ENCODE data around the gene CNTN4. TPM values are rescaled to one million over a fixed set of nuclear protein-coding genes. Genes with fewer than 3 reads are reported as not detected.

The CNTN4 gene
- total and polyA plus RNA-seq, 2 of the 8 experiments (the other 6 are each of a cell fraction or from before 2014, with no cell fraction given): 0.41 to 2.2 TPM

DNA sequence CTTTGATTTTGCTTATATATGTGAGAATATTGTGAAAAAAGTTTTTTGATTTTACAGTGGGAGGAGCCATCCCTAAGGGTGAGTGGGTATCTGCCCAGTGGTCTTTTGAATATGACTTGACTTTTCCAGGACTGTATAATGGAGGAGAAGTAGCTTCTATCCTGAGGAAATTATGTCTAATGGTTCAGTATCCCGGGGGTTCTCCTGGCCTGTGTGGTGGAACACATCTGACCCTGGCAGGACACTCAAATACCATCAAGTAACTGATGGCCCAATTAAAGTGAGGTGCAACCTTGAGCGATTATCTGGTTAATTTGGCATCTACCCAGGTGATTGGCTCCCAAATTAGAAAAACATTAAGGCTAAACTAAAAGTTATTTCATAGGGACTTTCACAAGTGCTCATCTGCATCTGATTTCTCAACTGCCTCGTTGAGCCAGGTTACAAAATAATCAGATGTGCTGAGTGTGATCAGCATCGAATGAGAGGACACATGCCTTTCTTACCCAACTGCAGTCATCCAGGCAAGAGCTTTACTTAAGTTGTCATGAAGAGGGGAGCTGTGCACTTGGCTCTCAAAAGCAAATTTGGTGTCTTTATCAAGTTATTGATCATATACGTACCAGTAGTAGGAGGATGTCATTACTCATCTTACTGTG lies 810.2 kb downstream of the CNTN4 start:
- H2BK12ac ChIP-seq (ENCODE audit: low read depth, low read length): no peak overlapping the region
- no peak overlapping the region for H2AK5ac ChIP-seq (ENCODE audit: low read depth, low read length)
- H3K18ac ChIP-seq (ENCODE audit: extremely low read depth, low read length): no peak overlapping the region
- H3K4me1 ChIP-seq (replicated peaks in 1 of 4; ENCODE audit: control insufficient read depth in 3 of 4, insufficient read depth in 4 of 4, low read length in 3 of 4): peaks cover 0 to 2% (median 0%) of the 10 kb centered on the region in 4 experiments; a peak in 1 of 7 replicates
- H3K14ac ChIP-seq (ENCODE audit: insufficient read length): no peak overlapping the region
- H4K5ac ChIP-seq (ENCODE audit: insufficient read length, low read depth, low read length): no peak overlapping the region
- no peak overlapping the region for H2AFZ ChIP-seq (ENCODE audit: low read length)
- no peak overlapping the region for H2BK20ac ChIP-seq (ENCODE audit: low read length)
- H3K36me3 ChIP-seq (ENCODE audit: control insufficient read depth in 2 of 4, insufficient read depth in 4 of 4, low read length in 3 of 4): no peaks in the 10 kb centered on the region
- no peak overlapping the region for H3K56ac ChIP-seq (replicated peaks; ENCODE audit: insufficient read length, low read depth, low read length)
- H3K27ac ChIP-seq (ENCODE audit: low read depth, low read length): no peak overlapping the region
- H4K91ac ChIP-seq (replicated peaks; ENCODE audit: insufficient read length, low read length): no peak overlapping the region
- H3K4me3 ChIP-seq (ENCODE audit: extremely low read depth in 1 of 4, insufficient read depth in 2 of 4, low read depth in 3 of 4, low read length in 4 of 4): no peak overlapping the region
- no peak overlapping the region for H3K4me2 ChIP-seq (ENCODE audit: insufficient read depth in 1 of 2, low read depth in 2 of 2, low read length in 2 of 2)
- no peaks in the 10 kb centered on the region for H3K23me2 ChIP-seq (ENCODE audit: low read depth, low read length)
- H3K79me2 ChIP-seq (ENCODE audit: control insufficient read depth in 1 of 2, insufficient read depth in 2 of 2, low read length in 2 of 2): no peaks in the 10 kb centered on the region
- no peaks in the 10 kb centered on the region for H3K9me3 ChIP-seq (ENCODE audit: insufficient read depth in 2 of 2, low read depth in 1 of 2, low read length in 1 of 2)
- no peak overlapping the region for H2BK120ac ChIP-seq (replicated peaks; ENCODE audit: low read depth, low read length)
- ChIA-PET CTCF (ENCODE audit: partially characterized antibody) (interaction anchor here (1.1 to 1.6 kb wide), 2 partner anchors 13 to 70 kb away, joined by 3 to 5 read pairs; no protein-coding TSS in a partner anchor), POLR2A (ENCODE audit: partially characterized antibody) (no interaction called here)
- FAIRE-seq (no peak), DNase-seq (ENCODE audit: low read depth in 1 of 2, low spot score in 2 of 2) (no peak)
- no peaks in the 10 kb centered on the region for H4K20me1 ChIP-seq (replicated peaks in 1 of 2; ENCODE audit: control insufficient read depth in 1 of 2, insufficient read depth in 2 of 2, low read length in 2 of 2)
- H2BK15ac ChIP-seq (ENCODE audit: low read length): no peak overlapping the region
- H3K9ac ChIP-seq (replicated peaks in 1 of 4; ENCODE audit: extremely low read depth in 1 of 4, low read depth in 3 of 4, low read length in 3 of 4): no peak overlapping the region
- H4K8ac ChIP-seq (ENCODE audit: extremely low read depth, insufficient read depth, low read length): no peak overlapping the region
- H2BK5ac ChIP-seq (ENCODE audit: low read depth, low read length): no peak overlapping the region
- H3K4ac ChIP-seq (replicated peaks; ENCODE audit: insufficient read length, low read depth, low read length): no peak overlapping the region
- no peaks in the 10 kb centered on the region for H3K79me1 ChIP-seq (ENCODE audit: low read depth, low read length)
- no peak for TF ChIP-seq SIN3A (conservative IDR thresholded peaks at IDR 0.05 in 1 of 2, IDR thresholded peaks at IDR 0.05 in 1 of 2; ENCODE audit: low read depth in 1 of 2, low read length in 2 of 2)
- no peak for TF ChIP-seq CBX8 (IDR thresholded peaks at IDR 0.05; ENCODE audit: borderline replicate concordance, low read depth, low read length)
- no peak for TF ChIP-seq RFX5 (IDR thresholded peaks at IDR 0.05; ENCODE audit: borderline replicate concordance, low read depth, low read length)
- TF ChIP-seq CEBPB (IDR thresholded peaks at IDR 0.05; ENCODE audit: low read depth, low read length): no peak
- TF ChIP-seq RAD21 (IDR thresholded peaks at IDR 0.05 in 1 of 2, conservative IDR thresholded peaks at IDR 0.05 in 1 of 2; ENCODE audit: low read depth in 2 of 2, low read length in 2 of 2): no peak
- H3K23ac ChIP-seq (ENCODE audit: insufficient read length): no peak overlapping the region
- no peaks in the 10 kb centered on the region for H3K27me3 ChIP-seq (replicated peaks in 1 of 4; ENCODE audit: control insufficient read depth in 3 of 4, extremely low read depth in 1 of 4, insufficient read depth in 3 of 4, low read length in 3 of 4)
- WGBS, 2 experiments (ENCODE audit: extremely low coverage in 1 of 2, insufficient coverage in 1 of 2, insufficient read length in 1 of 2, insufficient replicate concordance in 2 of 2, low coverage in 1 of 2, low lambda C conversion rate in 2 of 2, missing lambda C conversion rate in 1 of 2): 87% methylated on average over 5 of the region's 5 CpGs; no CpG with 5 or more reads in 1 of the 2 experiments
